MM.1S (cell line): Measurements from ENCODE around the gene NKG7.

ENCODE experiments used
- DNase-seq: peaks from one replicate; pipeline ENCODE4 v3.0.0-alpha.2; 2015
- H2AFZ ChIP-seq: fragments of 300-600 bp; sonication (generic); 2 replicates; pipeline ENCODE4 v1.6.0; 2016; ENCODE audit warnings: antibody characterized with exemption, low read length
- H3F3A ChIP-seq: fragments of 300-600 bp; sonication (generic); 2 replicates; pipeline ENCODE4 v1.6.1; 2016; ENCODE audit warnings: mild to moderate bottlenecking, antibody characterized with exemption, low read length, moderate library complexity, mixed read lengths; ENCODE audit not compliant: insufficient read depth
- H3K27ac ChIP-seq: fragments of 300-600 bp; sonication (generic); 2 replicates; pipeline ENCODE4 v1.5.1; 2016; ENCODE audit warnings: mild to moderate bottlenecking, low read length
- H3K27me3 ChIP-seq: fragments of 300-600 bp; sonication (generic); replicated peaks from 2 replicates; pipeline ENCODE4 v1.6.0; 2016; ENCODE audit warnings: low read length; ENCODE audit not compliant: insufficient read depth
- H3K36me3 ChIP-seq: fragments of 300-600 bp; sonication (generic); replicated peaks from 2 replicates; pipeline ENCODE4 v1.6.1; 2016; ENCODE audit warnings: mild to moderate bottlenecking, low read length, mixed read lengths; ENCODE audit not compliant: insufficient read depth
- H3K4me1 ChIP-seq: fragments of 300-600 bp; sonication (generic); 2 replicates; pipeline ENCODE4 v1.6.1; 2016; ENCODE audit warnings: low read length, mixed read lengths
- H3K4me2 ChIP-seq: fragments of 300-600 bp; sonication (generic); 2 replicates; pipeline ENCODE4 v1.6.0; 2016; ENCODE audit warnings: low read depth, low read length
- H3K4me3 ChIP-seq: fragments of 300-600 bp; sonication (generic); 2 replicates; pipeline ENCODE4 v1.5.1; 2016; ENCODE audit warnings: low read length, mixed read lengths
- H3K79me2 ChIP-seq: fragments of 300-600 bp; sonication (generic); 2 replicates; pipeline ENCODE4 v1.6.1; 2016; ENCODE audit warnings: mixed run types, low read length, mixed read lengths
- H3K9ac ChIP-seq: fragments of 300-600 bp; sonication (generic); 2 replicates; pipeline ENCODE4 v1.6.1; 2016; ENCODE audit warnings: low read length, mixed read lengths
- H3K9me2 ChIP-seq: fragments of 300-600 bp; sonication (generic); replicated peaks from 2 replicates; pipeline ENCODE4 v1.6.1; 2016; ENCODE audit warnings: mild to moderate bottlenecking, low read length, mixed read lengths; ENCODE audit not compliant: insufficient read depth
- H3K9me3 ChIP-seq: fragments of 300-600 bp; sonication (generic); replicated peaks from 2 replicates; pipeline ENCODE4 v1.6.1; 2016; ENCODE audit warnings: mild to moderate bottlenecking, low read length, mixed read lengths; ENCODE audit not compliant: insufficient read depth
- H4K20me1 ChIP-seq: fragments of 300-600 bp; sonication (generic); 2 replicates; pipeline ENCODE4 v1.6.1; 2016; ENCODE audit warnings: mild to moderate bottlenecking, low read length, moderate library complexity, mixed read lengths; ENCODE audit not compliant: insufficient read depth
- CTCF ChIP-seq: fragments of 300-600 bp; sonication (generic); IDR thresholded peaks from 2 replicates; pipeline ENCODE4 v1.5.1; 2016; ENCODE audit warnings: antibody characterized with exemption, low read length, mixed read lengths
- EZH2 ChIP-seq: fragments of 300-600 bp; sonication (generic); optimal IDR thresholded peaks from 2 replicates; pipeline ENCODE3; 2017; ENCODE audit warnings: low read depth, mild to moderate bottlenecking, antibody characterized with exemption, low read length, mixed read lengths
- EZH2phosphoT487 ChIP-seq: fragments of 300-600 bp; sonication (generic); IDR thresholded peaks from 2 replicates; pipeline ENCODE4 v1.6.1; 2018; ENCODE audit warnings: antibody characterized with exemption, low read length

The NKG7 gene

GRCh38 chr19:51396175-51396574 is 23.7 kb upstream of the NKG7 start:
- Histone ChIP-seq H2AFZ (no peak overlapping the region), H3K27me3 (no peaks in the 10 kb centered on the region), H3K9ac (no peak overlapping the region), H3K9me3 (no peaks in the 10 kb centered on the region), H3K36me3 (no peaks in the 10 kb centered on the region), H3K4me1 (no peaks in the 10 kb centered on the region), H3F3A (no peaks in the 10 kb centered on the region), H3K9me2 (no peaks in the 10 kb centered on the region), H3K4me2 (no peak overlapping the region), H3K79me2 (no peaks in the 10 kb centered on the region), H4K20me1 (no peaks in the 10 kb centered on the region), H3K27ac (no peak overlapping the region), H3K4me3 (no peak overlapping the region)
- DNase-seq: no peak
- no peak for TF ChIP-seq EZH2phosphoT487

- TF ChIP-seq EZH2: no peak
- Histone ChIP-seq H3K9ac (no peak overlapping the region), H3K9me2 (no peaks in the 10 kb centered on the region), H3K4me3 (no peak overlapping the region), H3K36me3 (no peaks in the 10 kb centered on the region), H2AFZ (no peak overlapping the region), H3K27me3 (no peaks in the 10 kb centered on the region), H3K27ac (no peak overlapping the region), H3K9me3 (no peaks in the 10 kb centered on the region), H3K4me2 (no peak overlapping the region), H3K79me2 (no peaks in the 10 kb centered on the region), H3F3A (no peaks in the 10 kb centered on the region), H4K20me1 (no peaks in the 10 kb centered on the region), H3K4me1 (no peaks in the 10 kb centered on the region)
- no peak for DNase-seq
These were observed 21.8 kb upstream of the NKG7 start for GRCh38 chr19:51394050-51394836.

GRCh38 chr19:51392701-51393100 is 20.2 kb upstream of the NKG7 start:
- Histone ChIP-seq H4K20me1 (no peaks in the 10 kb centered on the region), H3K4me1 (no peaks in the 10 kb centered on the region), H3F3A (no peaks in the 10 kb centered on the region), H3K9me2 (no peaks in the 10 kb centered on the region), H3K27ac (no peak overlapping the region), H3K4me2 (no peak overlapping the region), H3K36me3 (no peaks in the 10 kb centered on the region), H2AFZ (no peak overlapping the region), H3K27me3 (no peaks in the 10 kb centered on the region), H3K9ac (no peak overlapping the region), H3K79me2 (no peaks in the 10 kb centered on the region), H3K4me3 (no peak overlapping the region), H3K9me3 (no peaks in the 10 kb centered on the region)
- TF ChIP-seq EZH2: no peak
- no peak for TF ChIP-seq CTCF
- no peak for TF ChIP-seq EZH2phosphoT487
- DNase-seq: no peak

GRCh38 chr19:51391073-51391611 is 18.7 kb upstream of the NKG7 start:
- no peak overlapping the region for H3K9ac ChIP-seq
- no peaks in the 10 kb centered on the region for H3K27me3 ChIP-seq
- H3K4me2 ChIP-seq: no peak overlapping the region
- no peak overlapping the region for H2AFZ ChIP-seq
- no peak overlapping the region for H3K27ac ChIP-seq
- TF ChIP-seq CTCF (no peak), EZH2phosphoT487 (no peak), EZH2 (no peak)
- H4K20me1 ChIP-seq: no peaks in the 10 kb centered on the region
- no peaks in the 10 kb centered on the region for H3F3A ChIP-seq
- no peaks in the 10 kb centered on the region for H3K4me1 ChIP-seq
- no peak overlapping the region for H3K4me3 ChIP-seq
- H3K79me2 ChIP-seq: no peaks in the 10 kb centered on the region
- H3K9me2 ChIP-seq: no peaks in the 10 kb centered on the region
- H3K9me3 ChIP-seq: no peaks in the 10 kb centered on the region
- DNase-seq: no peak
- no peaks in the 10 kb centered on the region for H3K36me3 ChIP-seq
